ENCODE results near the gene MROH9. TPM values are rescaled to one million over a fixed set of nuclear protein-coding genes. Genes with fewer than 3 reads are reported as not detected.

The MROH9 gene
- total RNA-seq, 1 experiment from 2014 or later = not detected

- POLR2A ChIA-PET = no interaction called here
- Histone ChIP-seq H3K9me2 (ENCODE audit: insufficient read depth) (no peaks in the 10 kb centered on the region), H3K27ac (ENCODE audit: low read depth, low read length) (no peak overlapping the region), H3K79me2 (ENCODE audit: insufficient read depth, low read length) (no peaks in the 10 kb centered on the region), H2AFZ (ENCODE audit: low read depth, low read length, poor library complexity, severe bottlenecking) (no peak overlapping the region), H3K36me3 (ENCODE audit: control insufficient read depth in 1 of 2, insufficient read depth in 2 of 2, low read length in 2 of 2) (no peaks in the 10 kb centered on the region), H3K9me3 (ENCODE audit: control insufficient read depth in 1 of 2, insufficient read depth in 1 of 2, low read depth in 1 of 2, low read length in 2 of 2) (no peaks in the 10 kb centered on the region), H3K4me3 (replicated peaks in 1 of 2; ENCODE audit: low read depth in 1 of 2, low read length in 2 of 2) (no peak overlapping the region), H3K27me3 (ENCODE audit: insufficient read depth, low read length) (no peaks in the 10 kb centered on the region), H3K9ac (ENCODE audit: low read length) (no peak overlapping the region), H3K4me1 (ENCODE audit: control insufficient read depth in 1 of 2, insufficient read depth in 2 of 2, low read length in 2 of 2) (no peaks in the 10 kb centered on the region), H3K4me2 (ENCODE audit: low read length) (no peak overlapping the region), H4K20me1 (ENCODE audit: insufficient read depth) (no peaks in the 10 kb centered on the region)
- TF ChIP-seq ATF3 (IDR thresholded peaks at IDR 0.05) = no peak
- TF ChIP-seq REST (IDR thresholded peaks at IDR 0.05; ENCODE audit: low read depth) = no peak
- no peak for TF ChIP-seq SIN3A (IDR thresholded peaks at IDR 0.05; ENCODE audit: low read depth)
- TF ChIP-seq EZH2phosphoT487 (IDR thresholded peaks at IDR 0.05; ENCODE audit: borderline replicate concordance) = no peak
- TF ChIP-seq CBX3 (IDR thresholded peaks at IDR 0.05; ENCODE audit: low read depth) = no peak
- TF ChIP-seq POLR2A (IDR thresholded peaks at IDR 0.05; ENCODE audit: borderline replicate concordance, extremely low read depth, insufficient read depth, insufficient read length) = no peak
- no peak for TF ChIP-seq ZBTB33 (IDR thresholded peaks at IDR 0.05; ENCODE audit: extremely low read depth, insufficient replicate concordance, low read length)
- no peak for TF ChIP-seq SRF (IDR thresholded peaks at IDR 0.05; ENCODE audit: low read depth)
- no peak for TF ChIP-seq ZFX (IDR thresholded peaks at IDR 0.05)
- TF ChIP-seq CEBPB (IDR thresholded peaks at IDR 0.05; ENCODE audit: low read depth) = no peak
- no peak for TF ChIP-seq TCF7L2 (IDR thresholded peaks at IDR 0.05; ENCODE audit: borderline replicate concordance, extremely low read depth, insufficient read depth, insufficient read length)
- no peak for TF ChIP-seq JUND (IDR thresholded peaks at IDR 0.05)
- TF ChIP-seq ZNF274 (IDR thresholded peaks at IDR 0.05; ENCODE audit: low read depth, low read length) = no peak
- TF ChIP-seq POLR2AphosphoS5 (IDR thresholded peaks at IDR 0.05; ENCODE audit: low read depth, low read length) = no peak
- no peak for TF ChIP-seq CTCF (IDR thresholded peaks at IDR 0.05 in 2 of 3, conservative IDR thresholded peaks at IDR 0.05 in 1 of 3; ENCODE audit: borderline replicate concordance in 1 of 3, insufficient read depth in 1 of 3, low read depth in 2 of 3, low read length in 2 of 3)
- TF ChIP-seq MAX (IDR thresholded peaks at IDR 0.05) = no peak
- no TSS peak for BruUV-seq (replicated peaks)
- DNase-seq (ENCODE audit: low read depth, low spot score) = no peak
- intact Hi-C loops (cut with micrococcal nuclease) = no loop called here
- RAD21 ChIA-PET (ENCODE audit: low non-redundant PET in 1 of 2, low total read pairs in 2 of 2, uncharacterized antibody in 2 of 2, unreplicated experiment in 2 of 2) = no interaction called here
- CTCF ChIA-PET = no interaction called here
- no peak for ATAC-seq
Measured at GRCh38 chr1:171014880-171015279, 79.5 kb downstream of the MROH9 start.

All from HCT116 (cell line).